ENCODE results near the gene AHI1.

GRCh38 chr6:135286962-135287538 lies 210.5 kb downstream of the AHI1 start:
- TF ChIP-seq, protein P1, sequence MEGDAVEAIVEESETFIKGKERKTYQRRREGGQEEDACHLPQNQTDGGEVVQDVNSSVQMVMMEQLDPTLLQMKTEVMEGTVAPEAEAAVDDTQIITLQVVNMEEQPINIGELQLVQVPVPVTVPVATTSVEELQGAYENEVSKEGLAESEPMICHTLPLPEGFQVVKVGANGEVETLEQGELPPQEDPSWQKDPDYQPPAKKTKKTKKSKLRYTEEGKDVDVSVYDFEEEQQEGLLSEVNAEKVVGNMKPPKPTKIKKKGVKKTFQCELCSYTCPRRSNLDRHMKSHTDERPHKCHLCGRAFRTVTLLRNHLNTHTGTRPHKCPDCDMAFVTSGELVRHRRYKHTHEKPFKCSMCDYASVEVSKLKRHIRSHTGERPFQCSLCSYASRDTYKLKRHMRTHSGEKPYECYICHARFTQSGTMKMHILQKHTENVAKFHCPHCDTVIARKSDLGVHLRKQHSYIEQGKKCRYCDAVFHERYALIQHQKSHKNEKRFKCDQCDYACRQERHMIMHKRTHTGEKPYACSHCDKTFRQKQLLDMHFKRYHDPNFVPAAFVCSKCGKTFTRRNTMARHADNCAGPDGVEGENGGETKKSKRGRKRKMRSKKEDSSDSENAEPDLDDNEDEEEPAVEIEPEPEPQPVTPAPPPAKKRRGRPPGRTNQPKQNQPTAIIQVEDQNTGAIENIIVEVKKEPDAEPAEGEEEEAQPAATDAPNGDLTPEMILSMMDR (IDR thresholded peaks at IDR 0.05): no peak
- TF ChIP-seq POLR2AphosphoS5 (IDR thresholded peaks at IDR 0.05): no peak
